Psoas muscle (tissue), 8 donors: ENCODE data around the gene ITPR2. TPM values are rescaled to one million over a fixed set of nuclear protein-coding genes. Genes with fewer than 3 reads are reported as not detected.

Experiments used
- ATAC-seq, 4 donors: fragments of 200-7000 bp; cut with Tn5 transposase; one replicate each; pipeline ENCODE4 v1.9.1; 2020; ENCODE audit warnings: moderate library complexity in 3 of 4, mild to moderate bottlenecking in 2 of 4
- DNase-seq, 2 donors: peaks; one replicate each; pipeline ENCODE4 v3.0.0-alpha.2; 2020
- H3K27ac ChIP-seq: fragments of 200-600 bp; one replicate; pipeline ENCODE4 v1.8.0; 2022
- H3K27me3 ChIP-seq, 3 donors: fragments of 200-600 bp in 1 of 3; one replicate each; pipeline versions ENCODE4 v1.6.1 to v1.8.0; 2013 to 2022; ENCODE audit warnings: low read length in 2 of 3, mild to moderate bottlenecking in 2 of 3, moderate library complexity in 1 of 3; ENCODE audit not compliant: insufficient read depth in 3 of 3
- H3K36me3 ChIP-seq, 2 donors: fragments of 200-600 bp in 1 of 2; one replicate each; pipeline versions ENCODE4 v1.6.1 to v1.8.0; 2013 to 2022; ENCODE audit warnings: low read depth in 1 of 2, mild to moderate bottlenecking in 1 of 2, moderate library complexity in 1 of 2; ENCODE audit not compliant: insufficient read depth in 1 of 2
- H3K4me1 ChIP-seq: fragments of 200-600 bp; one replicate; pipeline ENCODE4 v1.8.0; 2022
- H3K4me3 ChIP-seq: fragments of 200-600 bp; one replicate; pipeline ENCODE4 v1.8.0; 2022; ENCODE audit warnings: mild to moderate bottlenecking
- H3K9me3 ChIP-seq: fragments of 200-600 bp; one replicate; pipeline ENCODE4 v1.8.0; 2022
- CTCF ChIP-seq: fragments of 200-600 bp; IDR thresholded peaks from one replicate; pipeline ENCODE4 v1.8.0; 2022; ENCODE audit warnings: antibody characterized with exemption
- WGBS, 3 donors: extraction: QIAGEN DNeasy Blood & Tissue Kit; methylation state at CpG; one replicate each; pipeline versions ENCODE4 v1.1.6 to v1.1.7; 2013; 5-methylcytosine and 5-hydroxymethylcytosine counted together
- intact Hi-C, 2 donors: fragments of 100-400 bp; cut with DNase I; formaldehyde crosslinking; loops; one replicate each; pipeline versions ENCODE4 v1.11.0 to v1.14.2; 2022
- polyA plus RNA-seq, 3 donors: library from polyadenylated mRNA; stranded (reverse); fragments of 200-250 nt; gene quantifications; one replicate each; pipeline ENCODE4 v1.2.3, GENCODE V29; 2013
- total RNA-seq, 4 donors: library from RNA; stranded (reverse); fragmentation: NEBNext Ultra II Directional in 2 of 4; extraction: Animal tissue kit (Norgen Biotek cat#: 25700) in 2 of 4; gene quantifications; one replicate each; pipeline versions ENCODE4 v1.2.1 to v1.2.4, GENCODE V29; 2021 to 2023
- donor health status: healthy with polysubstance abuse.
- donor health status: DM: no; HTN: no; CAD: no; lungs with moderate emphysema.
- donor health status: Bipolar disorder and iron deficiency.
- donor health status: healthy.
- donor health status: DM: yes; HTN: yes; CAD: no.
- donor health status: DM: no; HTN: no; CAD: no.
- donor health status: DM: no; HTN: no; CAD: no.
- donor health status: DM: yes; HTN: yes; CAD: no.

Gene ITPR2
- total and polyA plus RNA-seq, 7 donors = 0.86 to 10.3 (median 6.1) TPM

GRCh38 chr12:26466726-26467125, 366.3 kb downstream of the ITPR2 start:
- no peaks in the 10 kb centered on the region for H3K9me3 ChIP-seq
- H3K36me3 ChIP-seq = no peaks in the 10 kb centered on the region
- H3K27ac ChIP-seq = no peak overlapping the region
- H3K4me3 ChIP-seq = no peak overlapping the region
- H3K4me1 ChIP-seq = no peaks in the 10 kb centered on the region
- DNase-seq (no peak), ATAC-seq (no peak)
- no peak for TF ChIP-seq CTCF
- no peaks in the 10 kb centered on the region for H3K27me3 ChIP-seq
- WGBS, 3 donors = 29 to 66% (median 35%) methylated on average over 2 of the region's 2 CpGs
- intact Hi-C loops = no loop called here

- DNase-seq (no peak), ATAC-seq (no peak)
- intact Hi-C loops = no loop called here
- no peaks in the 10 kb centered on the region for H3K9me3 ChIP-seq
- H3K27ac ChIP-seq = no peak overlapping the region
- H3K4me1 ChIP-seq = no peaks in the 10 kb centered on the region
- no peaks in the 10 kb centered on the region for H3K36me3 ChIP-seq
- 83 to 96% (median 89%) methylated on average over 6 of the region's 6 CpGs for WGBS, 3 donors
- no peak overlapping the region for H3K4me3 ChIP-seq
- TF ChIP-seq CTCF = no peak
- no peaks in the 10 kb centered on the region for H3K27me3 ChIP-seq
These were observed 367.4 kb downstream of the ITPR2 start for GRCh38 chr12:26465419-26466097.

GRCh38 chr12:26461776-26462175, 371.2 kb downstream of the ITPR2 start:
- no peak for TF ChIP-seq CTCF
- no peaks in the 10 kb centered on the region for H3K27me3 ChIP-seq
- no peak for DNase-seq
- intact Hi-C loops = no loop called here
- H3K9me3 ChIP-seq = no peaks in the 10 kb centered on the region
- 78 to 86% (median 83%) methylated on average over 1 of the region's 1 CpG for WGBS, 3 donors
- no peak for ATAC-seq
- H3K4me3 ChIP-seq = no peak overlapping the region
- no peak overlapping the region for H3K27ac ChIP-seq
- H3K36me3 ChIP-seq = peaks cover 0 to 3% of the 10 kb centered on the region in 2 donors
- no peaks in the 10 kb centered on the region for H3K4me1 ChIP-seq

- no peak overlapping the region for H3K27ac ChIP-seq
- no peak for ATAC-seq
- WGBS, 3 donors = 78 to 92% (median 88%) methylated on average over 6 of the region's 6 CpGs
These were observed 372.6 kb downstream of the ITPR2 start for GRCh38 chr12:26460361-26460760.

More at GRCh38 chr12:26460361-26460760, 372.6 kb downstream of the ITPR2 start:
- Histone ChIP-seq H3K9me3 (no peaks in the 10 kb centered on the region), H3K4me1 (no peaks in the 10 kb centered on the region), H3K4me3 (no peak overlapping the region), H3K36me3 (peaks cover 0 to 3% of the 10 kb centered on the region in 2 donors), H3K27me3 (no peaks in the 10 kb centered on the region)
- TF ChIP-seq CTCF = no peak
- DNase-seq = no peak
- intact Hi-C loops = no loop called here
